Measurements from ENCODE around the gene IFITM1. TPM values are rescaled to one million over a fixed set of nuclear protein-coding genes. Genes with fewer than 3 reads are reported as not detected.

The IFITM1 gene
- total and polyA plus RNA-seq, 9 of the 15 experiments (the other 6 are each of a cell fraction or from before 2014, with no cell fraction given), result 691 to 5,579 (median 974) TPM

DNA sequence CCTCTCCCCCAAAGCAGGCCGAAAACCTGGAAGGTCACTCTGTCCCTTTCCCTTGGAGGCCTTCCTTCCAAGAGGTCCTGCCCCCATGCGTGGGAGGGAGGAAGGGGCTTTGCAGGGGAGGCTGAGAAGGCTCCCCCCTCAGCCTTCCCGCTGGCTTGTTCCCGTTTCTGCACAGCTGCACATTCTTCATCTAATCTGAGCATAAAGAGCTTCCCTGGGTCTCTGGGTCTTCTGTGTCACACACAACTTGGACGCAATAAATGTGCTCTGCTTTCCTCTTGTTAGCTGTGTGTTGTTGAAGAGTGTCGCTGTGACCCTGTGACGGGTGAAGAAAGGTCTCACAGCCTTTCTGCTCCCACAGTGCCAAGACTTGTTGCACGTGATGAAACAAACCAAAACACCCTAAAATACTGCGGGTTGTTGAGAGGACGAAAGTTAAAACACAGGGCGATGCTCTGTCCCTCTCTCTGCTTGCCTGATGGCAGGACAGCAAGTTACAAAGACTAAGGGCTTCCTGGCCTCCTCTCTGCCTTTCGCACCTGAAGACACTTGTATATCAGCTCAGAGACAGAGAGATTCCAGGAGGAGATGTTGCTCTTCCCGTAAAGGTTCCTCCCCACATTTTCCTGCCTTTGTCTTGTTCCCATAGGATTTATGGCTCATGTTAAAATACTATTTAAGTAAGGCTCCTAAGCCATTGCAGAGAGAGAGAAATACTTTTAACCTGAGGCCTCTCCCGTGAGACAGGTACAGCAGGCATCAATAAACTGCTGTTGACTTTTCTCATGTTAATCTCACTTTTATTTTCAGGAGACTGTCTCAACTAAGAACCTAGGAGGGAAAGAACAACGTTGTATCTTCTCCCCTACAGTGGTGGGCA lies 22.2 kb downstream of the IFITM1 start (continued):
- TF ChIP-seq, protein P1, sequence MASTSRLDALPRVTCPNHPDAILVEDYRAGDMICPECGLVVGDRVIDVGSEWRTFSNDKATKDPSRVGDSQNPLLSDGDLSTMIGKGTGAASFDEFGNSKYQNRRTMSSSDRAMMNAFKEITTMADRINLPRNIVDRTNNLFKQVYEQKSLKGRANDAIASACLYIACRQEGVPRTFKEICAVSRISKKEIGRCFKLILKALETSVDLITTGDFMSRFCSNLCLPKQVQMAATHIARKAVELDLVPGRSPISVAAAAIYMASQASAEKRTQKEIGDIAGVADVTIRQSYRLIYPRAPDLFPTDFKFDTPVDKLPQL (IDR thresholded peaks at IDR 0.05; ENCODE audit: extremely low read depth, insufficient read length), result no peak
- TF ChIP-seq ZNF561 (CRISPR knock-in tag; conservative IDR thresholded peaks at IDR 0.05) (no peak), NFIX (CRISPR knock-in tag; IDR thresholded peaks at IDR 0.05; ENCODE audit: low read depth) (no peak), SMAD2 (IDR thresholded peaks at IDR 0.05; ENCODE audit: low read depth, low read length) (no peak), ZFP30 (CRISPR knock-in tag; IDR thresholded peaks at IDR 0.05; ENCODE audit: borderline replicate concordance) (no peak), BCL6 (CRISPR knock-in tag; IDR thresholded peaks at IDR 0.05) (no peak), CREB1 (IDR thresholded peaks at IDR 0.05) (no peak), CREB1 (CRISPR knock-in tag; IDR thresholded peaks at IDR 0.05) (no peak), BRD4 (IDR thresholded peaks at IDR 0.05) (no peak), BRD9 (IDR thresholded peaks at IDR 0.05; ENCODE audit: low read depth, partially characterized antibody) (no peak), MEIS2 (IDR thresholded peaks at IDR 0.05; ENCODE audit: partially characterized antibody) (no peak), SRSF7 (optimal IDR thresholded peaks at IDR 0.05; ENCODE audit: low read depth, low read length) (no peak), ZNF384 (IDR thresholded peaks at IDR 0.05; ENCODE audit: low read depth, low read length) (no peak), GATA2 (CRISPR knock-in tag; IDR thresholded peaks at IDR 0.05) (no peak), ZNF766 (CRISPR knock-in tag; conservative IDR thresholded peaks at IDR 0.05) (peak; percentile 35; the same call in 1 of the 2 replicates)
- TF ChIP-seq, protein P2, sequence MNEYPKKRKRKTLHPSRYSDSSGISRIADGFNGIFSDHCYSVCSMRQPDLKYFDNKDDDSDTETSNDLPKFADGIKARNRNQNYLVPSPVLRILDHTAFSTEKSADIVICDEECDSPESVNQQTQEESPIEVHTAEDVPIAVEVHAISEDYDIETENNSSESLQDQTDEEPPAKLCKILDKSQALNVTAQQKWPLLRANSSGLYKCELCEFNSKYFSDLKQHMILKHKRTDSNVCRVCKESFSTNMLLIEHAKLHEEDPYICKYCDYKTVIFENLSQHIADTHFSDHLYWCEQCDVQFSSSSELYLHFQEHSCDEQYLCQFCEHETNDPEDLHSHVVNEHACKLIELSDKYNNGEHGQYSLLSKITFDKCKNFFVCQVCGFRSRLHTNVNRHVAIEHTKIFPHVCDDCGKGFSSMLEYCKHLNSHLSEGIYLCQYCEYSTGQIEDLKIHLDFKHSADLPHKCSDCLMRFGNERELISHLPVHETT (CRISPR knock-in tag; conservative IDR thresholded peaks at IDR 0.05 in 1 of 2, IDR thresholded peaks at IDR 0.05 in 1 of 2), result peak in 1 of 2 experiments; percentile 50; a peak in 1 of 4 replicates
- TF ChIP-seq, protein P3, sequence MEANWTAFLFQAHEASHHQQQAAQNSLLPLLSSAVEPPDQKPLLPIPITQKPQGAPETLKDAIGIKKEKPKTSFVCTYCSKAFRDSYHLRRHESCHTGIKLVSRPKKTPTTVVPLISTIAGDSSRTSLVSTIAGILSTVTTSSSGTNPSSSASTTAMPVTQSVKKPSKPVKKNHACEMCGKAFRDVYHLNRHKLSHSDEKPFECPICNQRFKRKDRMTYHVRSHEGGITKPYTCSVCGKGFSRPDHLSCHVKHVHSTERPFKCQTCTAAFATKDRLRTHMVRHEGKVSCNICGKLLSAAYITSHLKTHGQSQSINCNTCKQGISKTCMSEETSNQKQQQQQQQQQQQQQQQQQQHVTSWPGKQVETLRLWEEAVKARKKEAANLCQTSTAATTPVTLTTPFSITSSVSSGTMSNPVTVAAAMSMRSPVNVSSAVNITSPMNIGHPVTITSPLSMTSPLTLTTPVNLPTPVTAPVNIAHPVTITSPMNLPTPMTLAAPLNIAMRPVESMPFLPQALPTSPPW (CRISPR knock-in tag; IDR thresholded peaks at IDR 0.05), result peak; percentile 69
- TF ChIP-seq, protein P4, sequence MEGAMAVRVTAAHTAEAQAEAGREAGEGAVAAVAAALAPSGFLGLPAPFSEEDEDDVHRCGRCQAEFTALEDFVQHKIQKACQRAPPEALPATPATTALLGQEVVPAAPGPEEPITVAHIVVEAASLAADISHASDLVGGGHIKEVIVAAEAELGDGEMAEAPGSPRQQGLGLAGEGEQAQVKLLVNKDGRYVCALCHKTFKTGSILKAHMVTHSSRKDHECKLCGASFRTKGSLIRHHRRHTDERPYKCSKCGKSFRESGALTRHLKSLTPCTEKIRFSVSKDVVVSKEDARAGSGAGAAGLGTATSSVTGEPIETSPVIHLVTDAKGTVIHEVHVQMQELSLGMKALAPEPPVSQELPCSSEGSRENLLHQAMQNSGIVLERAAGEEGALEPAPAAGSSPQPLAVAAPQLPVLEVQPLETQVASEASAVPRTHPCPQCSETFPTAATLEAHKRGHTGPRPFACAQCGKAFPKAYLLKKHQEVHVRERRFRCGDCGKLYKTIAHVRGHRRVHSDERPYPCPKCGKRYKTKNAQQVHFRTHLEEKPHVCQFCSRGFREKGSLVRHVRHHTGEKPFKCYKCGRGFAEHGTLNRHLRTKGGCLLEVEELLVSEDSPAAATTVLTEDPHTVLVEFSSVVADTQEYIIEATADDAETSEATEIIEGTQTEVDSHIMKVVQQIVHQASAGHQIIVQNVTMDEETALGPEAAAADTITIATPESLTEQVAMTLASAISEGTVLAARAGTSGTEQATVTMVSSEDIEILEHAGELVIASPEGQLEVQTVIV (CRISPR knock-in tag; IDR thresholded peaks at IDR 0.05; ENCODE audit: borderline replicate concordance), result no peak

Data from K562 (cell line).